K562 (cell line): Measurements from ENCODE around the gene SERTAD1. TPM values are rescaled to one million over a fixed set of nuclear protein-coding genes. Genes with fewer than 3 reads are reported as not detected.
A peak's percentile ranks its signal among the peaks of the same experiment; 100 is the strongest.

Experiments
- C11orf30 ChIP-seq: fragments of 450-650 bp; IDR thresholded peaks from 2 replicates; pipeline ENCODE4 v1.6.1; 2016; ENCODE audit warnings: low read depth, mild to moderate bottlenecking
- DIDO1 ChIP-seq: fragments of 450-650 bp; IDR thresholded peaks from 2 replicates; pipeline ENCODE4 v1.6.1; 2016; ENCODE audit warnings: low read depth, missing biosample characterization, missing genetic modification characterization
- ESRRA ChIP-seq: fragments of 450-650 bp; IDR thresholded peaks from 2 replicates; pipeline ENCODE4 v1.6.1; 2014; ENCODE audit warnings: low read depth, mild to moderate bottlenecking, moderate library complexity, borderline replicate concordance
- FOXJ3 ChIP-seq: sonication (generic); formaldehyde crosslinking; IDR thresholded peaks from 2 replicates; pipeline ENCODE4 v1.4.0; 2020; ENCODE audit warnings: mild to moderate bottlenecking, missing genetic modification reagents
- GTF2F1 ChIP-seq: IDR thresholded peaks from 2 replicates; pipeline ENCODE4 v1.6.1; 2011; ENCODE audit warnings: low read depth, low read length, improper control_type of control experiment
- HDGF ChIP-seq: fragments of 450-650 bp; IDR thresholded peaks from 2 replicates; pipeline ENCODE4 v1.6.1; 2016
- MYC ChIP-seq, 2 experiments: fragments of 250-450 bp in 1 of 2; sonication (Bioruptor Pico) in 1 of 2; IDR thresholded peaks; 2 replicates each; pipeline versions ENCODE4 v1.5.1 to v1.6.1; 2012 to 2021; ENCODE audit warnings: low read depth in 2 of 2, borderline replicate concordance in 1 of 2, improper control_type of control experiment in 1 of 2, low read length in 1 of 2, mild to moderate bottlenecking in 1 of 2, moderate library complexity in 1 of 2
- RCOR1 ChIP-seq, 2 experiments: IDR thresholded peaks; 2 replicates each; pipeline ENCODE4 v1.6.1; 2012; ENCODE audit warnings: low read depth in 2 of 2, low read length in 2 of 2, borderline replicate concordance in 1 of 2, improper control_type of control experiment in 1 of 2
- SMAD4 ChIP-seq: fragments of 250-450 bp; sonication (Bioruptor Pico); conservative IDR thresholded peaks from 2 replicates; pipeline ENCODE4 v1.8.0; 2021; ENCODE audit warnings: inconsistent platforms, mild to moderate bottlenecking, moderate library complexity
- SRF ChIP-seq, 2 experiments: fragments of 250-450, 450-650 bp in 1 of 2; sonication (Bioruptor Pico) in 1 of 2; sonication (generic) in 1 of 2; formaldehyde crosslinking; IDR thresholded peaks; 2 replicates each; pipeline versions ENCODE4 v1.5.0 to v1.5.1; 2020 to 2022; ENCODE audit warnings: mild to moderate bottlenecking in 1 of 2, missing genetic modification reagents in 1 of 2
- STAT5A ChIP-seq: IDR thresholded peaks from 2 replicates; pipeline ENCODE4 v1.6.1; 2012; ENCODE audit warnings: low read length, inconsistent platforms, borderline replicate concordance
- TCF3 ChIP-seq: sonication (generic); formaldehyde crosslinking; IDR thresholded peaks from 2 replicates; pipeline ENCODE4 v1.4.0; 2020; ENCODE audit warnings: mild to moderate bottlenecking, missing genetic modification reagents
- ZNF696 ChIP-seq: fragments of 250-450 bp; sonication (Bioruptor Pico); conservative IDR thresholded peaks from 2 replicates; pipeline ENCODE4 v1.4.0; 2020; ENCODE audit warnings: mild to moderate bottlenecking, moderate library complexity
- ZNF717 ChIP-seq: fragments of 250-450 bp; sonication (Bioruptor Pico); IDR thresholded peaks from 2 replicates; pipeline ENCODE4 v1.5.0; 2021
- polyA plus RNA-seq, 8 experiments: library from polyadenylated mRNA; depleted of rRNA in 4 of 8; stranded (reverse) in 5 of 8; unstranded in 3 of 8; fragments of >200 nt; fragmentation: Nextera tagmentation in 2 of 8; fragmentation: Illumina TruSeq in 1 of 8; extraction: Ambion mirVana in 2 of 8; extraction: Trizol in 1 of 8; gene quantifications; 2 replicates each; pipeline versions ENCODE4 v1.2.1 to v1.2.3, GENCODE V29; 2011 to 2014; ENCODE audit warnings: inconsistent platforms in 1 of 8, missing spikeins in 1 of 8
- total RNA-seq, 7 experiments: library from RNA; depleted of rRNA in 6 of 7; stranded (reverse); fragments of >200 nt in 6 of 7; fragmentation: Illumina TruSeq in 2 of 7; extraction: Trizol in 2 of 7; gene quantifications; 2 replicates each; pipeline versions ENCODE4 v1.2.1 to v1.2.3, GENCODE V29; 2011 to 2021; ENCODE audit warnings: low replicate concordance in 1 of 7
- TF ChIP-seq, protein P1 (sequence below): conservative IDR thresholded peaks from 2 replicates; pipeline ENCODE4 v1.6.1; 2011; ENCODE audit warnings: low read depth, mild to moderate bottlenecking, low read length; ENCODE audit not compliant: control insufficient read depth
- TF ChIP-seq, protein P2 (sequence below): fragments of 250-450 bp; sonication (Bioruptor Pico); IDR thresholded peaks from 2 replicates; pipeline ENCODE4 v1.8.0; 2021; ENCODE audit warnings: moderate library complexity, mild to moderate bottlenecking, inconsistent platforms
- TF ChIP-seq, protein P3 (sequence below): sonication (generic); formaldehyde crosslinking; IDR thresholded peaks from 2 replicates; pipeline ENCODE4 v1.8.1; 2023; ENCODE audit warnings: mild to moderate bottlenecking, missing genetic modification reagents
- TF ChIP-seq, protein P4 (sequence below): fragments of 450-650 bp; IDR thresholded peaks from 2 replicates; pipeline ENCODE4 v1.6.1; 2018; ENCODE audit not compliant: partially characterized antibody

SERTAD1 gene
- total and polyA plus RNA-seq, 9 of the 15 experiments (the other 6 are each of a cell fraction or from before 2014, with no cell fraction given) = 0.15 to 8.7 (median 4.9) TPM

DNA sequence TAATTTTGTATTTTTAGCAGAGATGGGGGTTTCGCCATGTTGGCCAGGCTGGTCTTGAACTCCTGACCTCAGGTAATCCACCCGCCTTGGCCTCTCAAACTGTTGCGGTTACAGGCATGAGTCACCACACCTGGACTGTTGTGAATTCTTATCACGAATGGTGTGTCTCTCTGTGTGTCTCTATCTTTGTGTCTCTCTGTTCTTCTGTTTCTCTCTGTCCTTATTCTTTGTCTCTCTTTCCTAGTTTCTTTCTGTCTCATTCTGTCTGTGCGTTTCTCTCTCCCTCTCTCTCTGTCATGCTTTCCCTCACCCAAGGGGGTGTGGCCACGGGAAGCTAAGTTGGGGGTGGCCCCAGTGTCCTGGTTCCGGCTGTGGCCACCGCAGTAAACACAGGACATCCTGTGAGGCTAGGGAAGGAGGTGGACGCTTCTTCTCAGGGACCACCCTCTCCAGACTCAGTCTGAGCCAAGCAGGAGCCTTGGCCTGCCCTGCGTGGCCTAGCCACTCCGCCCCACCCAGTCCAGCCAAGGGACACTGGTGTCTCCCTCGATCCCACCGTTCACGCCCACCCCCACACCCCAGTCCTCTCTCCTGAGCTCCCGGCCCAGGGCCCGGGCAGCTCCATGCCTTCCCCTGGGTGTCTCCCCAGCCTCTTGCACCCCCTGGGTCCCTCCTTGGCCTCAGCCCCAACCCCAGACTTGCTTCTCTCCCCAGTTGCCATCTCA lies 8.7 kb downstream of the SERTAD1 start (continued):
- TF ChIP-seq STAT5A (0 out of 2 replicates have a peak, but pooled peaks have one; percentile 25), TCF3 (CRISPR knock-in tag) (peak; percentile 69), ESRRA (peak; percentile 93; the same call in 1 of the 2 replicates), SMAD4 (CRISPR knock-in tag) (peak; percentile 57), ZNF696 (CRISPR knock-in tag) (no peak), MYC (IDR thresholded peaks at IDR 0.05; ENCODE audit: low read depth, low read length) (0 out of 2 replicates have a peak, but pooled peaks have one; percentile 35), MYC (CRISPR knock-in tag; IDR thresholded peaks at IDR 0.05; ENCODE audit: borderline replicate concordance, low read depth) (no peak), FOXJ3 (peak; percentile 25; the same call in 1 of the 2 replicates), DIDO1 (no peak), HDGF (peak; percentile 97), GTF2F1 (no peak), ZNF717 (CRISPR knock-in tag) (no peak), RCOR1 (IDR thresholded peaks at IDR 0.05; ENCODE audit: borderline replicate concordance in 1 of 2, low read depth in 2 of 2, low read length in 2 of 2) (peak in 1 of 2 experiments; percentile 3; a peak in 1 of 4 replicates), C11orf30 (peak; percentile 40; the same call in 1 of the 2 replicates), SRF (CRISPR knock-in tag; IDR thresholded peaks at IDR 0.05) (no peak)
- TF ChIP-seq, protein P1, sequence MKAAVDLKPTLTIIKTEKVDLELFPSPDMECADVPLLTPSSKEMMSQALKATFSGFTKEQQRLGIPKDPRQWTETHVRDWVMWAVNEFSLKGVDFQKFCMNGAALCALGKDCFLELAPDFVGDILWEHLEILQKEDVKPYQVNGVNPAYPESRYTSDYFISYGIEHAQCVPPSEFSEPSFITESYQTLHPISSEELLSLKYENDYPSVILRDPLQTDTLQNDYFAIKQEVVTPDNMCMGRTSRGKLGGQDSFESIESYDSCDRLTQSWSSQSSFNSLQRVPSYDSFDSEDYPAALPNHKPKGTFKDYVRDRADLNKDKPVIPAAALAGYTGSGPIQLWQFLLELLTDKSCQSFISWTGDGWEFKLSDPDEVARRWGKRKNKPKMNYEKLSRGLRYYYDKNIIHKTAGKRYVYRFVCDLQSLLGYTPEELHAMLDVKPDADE = no peak
- TF ChIP-seq, protein P2, sequence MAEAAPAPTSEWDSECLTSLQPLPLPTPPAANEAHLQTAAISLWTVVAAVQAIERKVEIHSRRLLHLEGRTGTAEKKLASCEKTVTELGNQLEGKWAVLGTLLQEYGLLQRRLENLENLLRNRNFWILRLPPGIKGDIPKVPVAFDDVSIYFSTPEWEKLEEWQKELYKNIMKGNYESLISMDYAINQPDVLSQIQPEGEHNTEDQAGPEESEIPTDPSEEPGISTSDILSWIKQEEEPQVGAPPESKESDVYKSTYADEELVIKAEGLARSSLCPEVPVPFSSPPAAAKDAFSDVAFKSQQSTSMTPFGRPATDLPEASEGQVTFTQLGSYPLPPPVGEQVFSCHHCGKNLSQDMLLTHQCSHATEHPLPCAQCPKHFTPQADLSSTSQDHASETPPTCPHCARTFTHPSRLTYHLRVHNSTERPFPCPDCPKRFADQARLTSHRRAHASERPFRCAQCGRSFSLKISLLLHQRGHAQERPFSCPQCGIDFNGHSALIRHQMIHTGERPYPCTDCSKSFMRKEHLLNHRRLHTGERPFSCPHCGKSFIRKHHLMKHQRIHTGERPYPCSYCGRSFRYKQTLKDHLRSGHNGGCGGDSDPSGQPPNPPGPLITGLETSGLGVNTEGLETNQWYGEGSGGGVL = no peak
- TF ChIP-seq, protein P3, sequence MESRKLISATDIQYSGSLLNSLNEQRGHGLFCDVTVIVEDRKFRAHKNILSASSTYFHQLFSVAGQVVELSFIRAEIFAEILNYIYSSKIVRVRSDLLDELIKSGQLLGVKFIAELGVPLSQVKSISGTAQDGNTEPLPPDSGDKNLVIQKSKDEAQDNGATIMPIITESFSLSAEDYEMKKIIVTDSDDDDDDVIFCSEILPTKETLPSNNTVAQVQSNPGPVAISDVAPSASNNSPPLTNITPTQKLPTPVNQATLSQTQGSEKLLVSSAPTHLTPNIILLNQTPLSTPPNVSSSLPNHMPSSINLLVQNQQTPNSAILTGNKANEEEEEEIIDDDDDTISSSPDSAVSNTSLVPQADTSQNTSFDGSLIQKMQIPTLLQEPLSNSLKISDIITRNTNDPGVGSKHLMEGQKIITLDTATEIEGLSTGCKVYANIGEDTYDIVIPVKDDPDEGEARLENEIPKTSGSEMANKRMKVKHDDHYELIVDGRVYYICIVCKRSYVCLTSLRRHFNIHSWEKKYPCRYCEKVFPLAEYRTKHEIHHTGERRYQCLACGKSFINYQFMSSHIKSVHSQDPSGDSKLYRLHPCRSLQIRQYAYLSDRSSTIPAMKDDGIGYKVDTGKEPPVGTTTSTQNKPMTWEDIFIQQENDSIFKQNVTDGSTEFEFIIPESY (CRISPR knock-in tag) = no peak
- TF ChIP-seq, protein P4, sequence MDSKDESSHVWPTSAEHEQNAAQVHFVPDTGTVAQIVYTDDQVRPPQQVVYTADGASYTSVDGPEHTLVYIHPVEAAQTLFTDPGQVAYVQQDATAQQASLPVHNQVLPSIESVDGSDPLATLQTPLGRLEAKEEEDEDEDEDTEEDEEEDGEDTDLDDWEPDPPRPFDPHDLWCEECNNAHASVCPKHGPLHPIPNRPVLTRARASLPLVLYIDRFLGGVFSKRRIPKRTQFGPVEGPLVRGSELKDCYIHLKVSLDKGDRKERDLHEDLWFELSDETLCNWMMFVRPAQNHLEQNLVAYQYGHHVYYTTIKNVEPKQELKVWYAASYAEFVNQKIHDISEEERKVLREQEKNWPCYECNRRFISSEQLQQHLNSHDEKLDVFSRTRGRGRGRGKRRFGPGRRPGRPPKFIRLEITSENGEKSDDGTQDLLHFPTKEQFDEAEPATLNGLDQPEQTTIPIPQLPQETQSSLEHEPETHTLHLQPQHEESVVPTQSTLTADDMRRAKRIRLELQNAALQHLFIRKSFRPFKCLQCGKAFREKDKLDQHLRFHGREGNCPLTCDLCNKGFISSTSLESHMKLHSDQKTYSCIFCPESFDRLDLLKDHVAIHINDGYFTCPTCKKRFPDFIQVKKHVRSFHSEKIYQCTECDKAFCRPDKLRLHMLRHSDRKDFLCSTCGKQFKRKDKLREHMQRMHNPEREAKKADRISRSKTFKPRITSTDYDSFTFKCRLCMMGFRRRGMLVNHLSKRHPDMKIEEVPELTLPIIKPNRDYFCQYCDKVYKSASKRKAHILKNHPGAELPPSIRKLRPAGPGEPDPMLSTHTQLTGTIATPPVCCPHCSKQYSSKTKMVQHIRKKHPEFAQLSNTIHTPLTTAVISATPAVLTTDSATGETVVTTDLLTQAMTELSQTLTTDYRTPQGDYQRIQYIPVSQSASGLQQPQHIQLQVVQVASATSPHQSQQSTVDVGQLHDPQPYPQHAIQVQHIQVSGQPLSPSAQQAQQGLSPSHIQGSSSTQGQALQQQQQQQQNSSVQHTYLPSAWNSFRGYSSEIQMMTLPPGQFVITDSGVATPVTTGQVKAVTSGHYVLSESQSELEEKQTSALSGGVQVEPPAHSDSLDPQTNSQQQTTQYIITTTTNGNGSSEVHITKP = peak; percentile 96
